ENCODE measurements around the gene RNGTT.

- TF ChIP-seq CTCF (conservative IDR thresholded peaks at IDR 0.05; ENCODE audit: low read length) (no peak), EZH2phosphoT487 (IDR thresholded peaks at IDR 0.05; ENCODE audit: borderline replicate concordance) (no peak)
Observed at GRCh38 chr6:88655586-88655985, 307.8 kb downstream of the RNGTT start.

Measured in Loucy (cell line).